ENCODE measurements around the gene PLEKHM1.
"Not testable (repeated sequence)": the region's sequence is repeated elsewhere in the genome, so short reads cannot be mapped to it uniquely, and the experiment has no call there.

The PLEKHM1 gene

GRCh38 chr17:45461524-45462327 is 28.8 kb downstream of the PLEKHM1 start:
- DNase-seq (ENCODE audit: low read depth in 2 of 2): peak in 1 of 2 donors; percentile 18

GRCh38 chr17:45460422-45460821 is 30.1 kb downstream of the PLEKHM1 start:
- not testable (repeated sequence) for DNase-seq (ENCODE audit: low read depth in 2 of 2)

- DNase-seq (ENCODE audit: low read depth in 2 of 2): not testable (repeated sequence)
Observed at GRCh38 chr17:45454341-45454740, 36.2 kb downstream of the PLEKHM1 start.

- not testable (repeated sequence) for DNase-seq (ENCODE audit: low read depth in 2 of 2)
Observed at GRCh38 chr17:45453731-45454130, 36.8 kb downstream of the PLEKHM1 start.

GRCh38 chr17:45453225-45453534 is 37.3 kb downstream of the PLEKHM1 start:
- DNase-seq (ENCODE audit: low read depth in 2 of 2): not testable (repeated sequence)

GRCh38 chr17:45452329-45453224 is 37.9 kb downstream of the PLEKHM1 start:
- DNase-seq (ENCODE audit: low read depth in 2 of 2): not testable (repeated sequence)

GRCh38 chr17:45451660-45452059 is 38.9 kb downstream of the PLEKHM1 start:
- not testable (repeated sequence) for DNase-seq (ENCODE audit: low read depth in 2 of 2)

GRCh38 chr17:45451131-45451530 is 39.4 kb downstream of the PLEKHM1 start:
- DNase-seq (ENCODE audit: low read depth in 2 of 2): no peak

GRCh38 chr17:45449708-45450329 is 40.7 kb downstream of the PLEKHM1 start:
- DNase-seq (ENCODE audit: low read depth in 2 of 2): not testable (repeated sequence)

GRCh38 chr17:45449260-45449659 is 41.3 kb downstream of the PLEKHM1 start:
- not testable (repeated sequence) for DNase-seq (ENCODE audit: low read depth in 2 of 2)

- not testable (repeated sequence) for DNase-seq (ENCODE audit: low read depth in 2 of 2)
Observed at GRCh38 chr17:45448483-45448882, 42.0 kb downstream of the PLEKHM1 start.

GRCh38 chr17:45448066-45448465 is 42.5 kb downstream of the PLEKHM1 start:
- not testable (repeated sequence) for DNase-seq (ENCODE audit: low read depth in 2 of 2)

- DNase-seq (ENCODE audit: low read depth in 2 of 2): not testable (repeated sequence)
Observed at GRCh38 chr17:45447650-45448049, 42.9 kb downstream of the PLEKHM1 start.

GRCh38 chr17:45446872-45447625 is 43.5 kb downstream of the PLEKHM1 start:
- DNase-seq (ENCODE audit: low read depth in 2 of 2): not testable (repeated sequence)

GRCh38 chr17:45445901-45446743 is 44.4 kb downstream of the PLEKHM1 start:
- DNase-seq (ENCODE audit: low read depth in 2 of 2): not testable (repeated sequence)

- DNase-seq (ENCODE audit: low read depth in 2 of 2): not testable (repeated sequence)
Observed at GRCh38 chr17:45444856-45445820, 45.4 kb downstream of the PLEKHM1 start.

GRCh38 chr17:45444301-45444700 is 46.2 kb downstream of the PLEKHM1 start:
- DNase-seq (ENCODE audit: low read depth in 2 of 2): not testable (repeated sequence)

GRCh38 chr17:45443371-45444260 is 46.9 kb downstream of the PLEKHM1 start:
- DNase-seq (ENCODE audit: low read depth in 2 of 2): not testable (repeated sequence)
